Mesendoderm (in vitro differentiated cells): ENCODE results near the gene STOM.

Source experiments
- DNase-seq: peaks from one replicate; pipeline ENCODE4 v3.0.0; 2013
- H2AK5ac ChIP-seq: 2 replicates; pipeline ENCODE4 v1.6.1; 2013; ENCODE audit warnings: low read length, inconsistent platforms
- H2BK120ac ChIP-seq: 2 replicates; pipeline ENCODE4 v1.6.1; 2013; ENCODE audit warnings: low read depth, mild to moderate bottlenecking, low read length, moderate library complexity, mixed read lengths
- H2BK15ac ChIP-seq: replicated peaks from 2 replicates; pipeline ENCODE4 v1.6.1; 2013; ENCODE audit warnings: low read depth, mild to moderate bottlenecking, moderate library complexity
- H2BK5ac ChIP-seq: 2 replicates; pipeline ENCODE4 v1.6.1; 2013; ENCODE audit warnings: low read length, inconsistent platforms
- H3K18ac ChIP-seq: 2 replicates; pipeline ENCODE4 v1.6.1; 2013; ENCODE audit warnings: mild to moderate bottlenecking, low read length, mixed read lengths
- H3K23ac ChIP-seq: one replicate; pipeline ENCODE4 v1.6.1; 2013; ENCODE audit warnings: low read length
- H3K27ac ChIP-seq: 2 replicates; pipeline ENCODE4 v1.5.1; 2013; ENCODE audit warnings: low read depth, mild to moderate bottlenecking, inconsistent platforms, low read length, moderate library complexity
- H3K27me3 ChIP-seq: 2 replicates; pipeline ENCODE4 v1.6.1; 2013; ENCODE audit warnings: low read length, control low read depth, mild to moderate bottlenecking, inconsistent platforms; ENCODE audit not compliant: insufficient read depth, poor library complexity
- H3K36me3 ChIP-seq: 2 replicates; pipeline ENCODE4 v1.6.1; 2013; ENCODE audit warnings: low read length, inconsistent platforms; ENCODE audit not compliant: control insufficient read depth, insufficient read depth
- H3K4ac ChIP-seq: one replicate; pipeline ENCODE4 v1.6.1; 2013; ENCODE audit warnings: low read depth, mild to moderate bottlenecking, low read length, moderate library complexity
- H3K4me1 ChIP-seq: 2 replicates; pipeline ENCODE4 v1.6.1; 2013; ENCODE audit warnings: low read depth, low read length, inconsistent platforms; ENCODE audit not compliant: control insufficient read depth
- H3K4me2 ChIP-seq: 2 replicates; pipeline ENCODE4 v1.6.1; 2013; ENCODE audit warnings: low read length
- H3K4me3 ChIP-seq: 2 replicates; pipeline ENCODE4 v1.5.1; 2013; ENCODE audit warnings: mild to moderate bottlenecking, low read length
- H3K56ac ChIP-seq: one replicate; pipeline ENCODE4 v1.6.1; 2013; ENCODE audit warnings: low read length
- H3K79me1 ChIP-seq: 2 replicates; pipeline ENCODE4 v1.6.1; 2013; ENCODE audit warnings: low read length, inconsistent platforms
- H3K79me2 ChIP-seq: 2 replicates; pipeline ENCODE4 v1.6.1; 2013; ENCODE audit warnings: mild to moderate bottlenecking, low read length; ENCODE audit not compliant: control insufficient read depth, insufficient read depth
- H3K9ac ChIP-seq: 2 replicates; pipeline ENCODE4 v1.6.1; 2013; ENCODE audit warnings: low read length, inconsistent platforms
- H4K5ac ChIP-seq: one replicate; pipeline ENCODE4 v1.6.1; 2013; ENCODE audit warnings: low read length
- H4K8ac ChIP-seq: one replicate; pipeline ENCODE4 v1.6.1; 2013; ENCODE audit warnings: low read depth, mild to moderate bottlenecking, control low read depth, low read length, moderate library complexity
- WGBS: extraction: QIAGEN DNeasy Blood & Tissue Kit; methylation state at CpG from one replicate; pipeline ENCODE4 v1.1.7; 2013; ENCODE audit warnings: low lambda C conversion rate, missing lambda C conversion rate; ENCODE audit not compliant: insufficient coverage; ENCODE audit errors: extremely low coverage; 5-methylcytosine and 5-hydroxymethylcytosine counted together

The STOM gene

DNA sequence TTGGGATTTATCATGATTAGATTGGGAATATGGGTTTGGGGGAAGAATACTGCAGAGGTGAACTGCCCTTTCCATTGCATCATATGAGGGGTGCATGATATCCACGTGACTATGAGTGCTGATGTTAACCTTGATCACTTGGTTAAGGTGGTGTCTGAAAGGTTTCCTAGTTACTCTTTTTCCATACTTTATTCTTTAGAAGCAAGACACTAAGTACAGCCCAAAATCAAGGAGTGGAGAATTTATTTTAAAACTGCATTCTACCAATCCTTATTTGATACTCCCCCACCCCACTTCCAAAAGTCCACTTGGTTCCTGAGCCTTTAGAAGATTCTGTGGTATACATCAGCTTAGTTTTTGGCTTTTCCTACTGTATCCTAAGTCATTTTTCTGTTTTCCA is 20.3 kb upstream of the STOM start:
- no CpG with 5 or more reads among the region's 1 CpG for WGBS
- Histone ChIP-seq H2BK120ac (no peak overlapping the region), H3K79me2 (no peaks in the 10 kb centered on the region), H3K56ac (no peak overlapping the region), H3K4me2 (no peak overlapping the region), H3K79me1 (no peaks in the 10 kb centered on the region), H3K9ac (no peak overlapping the region), H3K4me3 (no peak overlapping the region), H3K27ac (no peak overlapping the region), H3K36me3 (no peaks in the 10 kb centered on the region), H3K18ac (no peak overlapping the region), H3K23ac (no peak overlapping the region), H3K27me3 (no peaks in the 10 kb centered on the region), H4K8ac (no peak overlapping the region), H4K5ac (no peak overlapping the region), H3K4me1 (peaks cover 4% of the 10 kb centered on the region), H2AK5ac (no peak overlapping the region), H2BK5ac (no peak overlapping the region), H3K4ac (no peak overlapping the region), H2BK15ac (no peak overlapping the region)
- no peak for DNase-seq

GRCh38 chr9:121388140-121388905 is 18.3 kb upstream of the STOM start:
- Histone ChIP-seq H3K36me3 (no peaks in the 10 kb centered on the region), H2AK5ac (no peak overlapping the region), H4K5ac (no peak overlapping the region), H3K9ac (no peak overlapping the region), H2BK15ac (no peak overlapping the region), H3K27me3 (no peaks in the 10 kb centered on the region), H3K18ac (no peak overlapping the region), H2BK120ac (no peak overlapping the region), H3K56ac (no peak overlapping the region), H3K79me1 (no peaks in the 10 kb centered on the region), H4K8ac (no peak overlapping the region), H3K27ac (no peak overlapping the region), H3K4me2 (no peak overlapping the region), H3K4me3 (no peak overlapping the region), H3K4ac (no peak overlapping the region), H3K4me1 (peaks cover 3% of the 10 kb centered on the region), H3K79me2 (no peaks in the 10 kb centered on the region), H2BK5ac (no peak overlapping the region), H3K23ac (no peak overlapping the region)
- no peak for DNase-seq
- WGBS, result no CpG with 5 or more reads among the region's 4 CpGs

DNA sequence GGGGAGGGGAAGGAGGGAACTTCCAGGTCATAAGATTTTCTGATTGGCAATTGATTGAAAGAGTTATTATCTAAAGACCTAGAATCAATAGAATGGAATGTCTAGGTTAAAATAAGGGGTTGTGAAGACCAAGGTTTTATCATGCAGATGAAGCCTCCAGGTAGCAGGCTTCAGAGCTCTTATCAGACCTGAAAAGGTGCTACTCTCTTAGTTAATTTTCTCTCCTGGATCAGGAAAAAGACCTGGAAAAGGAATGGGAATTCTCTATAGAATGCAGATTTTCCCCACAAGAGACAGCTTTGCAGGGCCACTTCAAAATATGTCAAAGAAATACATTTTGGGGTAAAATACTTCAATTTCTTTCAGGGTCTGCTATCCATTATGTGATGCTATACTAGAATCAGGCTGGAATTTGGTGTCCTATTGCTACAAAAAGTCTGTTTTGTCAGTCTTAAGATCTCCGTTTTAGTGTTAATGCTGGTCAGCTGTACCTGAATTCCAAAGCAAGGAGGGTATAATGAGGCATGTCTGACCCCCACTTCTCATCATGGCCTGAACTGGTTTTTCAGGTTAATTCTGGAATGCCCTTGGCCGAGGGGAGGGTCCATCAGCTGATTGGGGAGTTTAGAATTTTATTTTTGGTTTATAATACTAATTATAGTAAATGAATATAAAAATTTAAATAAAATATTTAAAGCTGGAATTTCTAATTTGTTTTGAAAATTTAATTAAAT is 16.6 kb upstream of the STOM start:
- Histone ChIP-seq H2AK5ac (no peak overlapping the region), H4K8ac (no peak overlapping the region), H3K4ac (no peak overlapping the region), H3K27ac (no peak overlapping the region), H3K23ac (no peak overlapping the region), H3K4me3 (no peak overlapping the region), H2BK5ac (no peak overlapping the region), H3K27me3 (no peaks in the 10 kb centered on the region), H2BK120ac (no peak overlapping the region), H3K9ac (no peak overlapping the region), H3K36me3 (no peaks in the 10 kb centered on the region), H3K4me2 (no peak overlapping the region), H3K18ac (peak overlapping the region; percentile 60), H3K4me1 (peaks cover 2% of the 10 kb centered on the region), H3K79me2 (no peaks in the 10 kb centered on the region), H4K5ac (no peak overlapping the region), H3K56ac (no peak overlapping the region), H3K79me1 (no peaks in the 10 kb centered on the region), H2BK15ac (no peak overlapping the region)
- no CpG with 5 or more reads among the region's 2 CpGs for WGBS
- DNase-seq, result peak; percentile 80

- Histone ChIP-seq H4K8ac (no peak overlapping the region), H3K79me1 (no peaks in the 10 kb centered on the region), H3K27ac (no peak overlapping the region), H3K79me2 (no peaks in the 10 kb centered on the region), H3K4ac (no peak overlapping the region), H2BK5ac (no peak overlapping the region), H3K18ac (no peak overlapping the region), H2AK5ac (no peak overlapping the region), H3K23ac (no peak overlapping the region), H3K4me3 (no peak overlapping the region), H3K56ac (no peak overlapping the region), H3K4me1 (peaks cover 2% of the 10 kb centered on the region), H3K27me3 (no peaks in the 10 kb centered on the region), H3K36me3 (no peaks in the 10 kb centered on the region), H3K9ac (no peak overlapping the region), H2BK120ac (no peak overlapping the region), H4K5ac (no peak overlapping the region), H2BK15ac (no peak overlapping the region), H3K4me2 (no peak overlapping the region)
- WGBS, result no CpG with 5 or more reads among the region's 6 CpGs
- no peak for DNase-seq
These were observed 13.7 kb upstream of the STOM start for GRCh38 chr9:121383715-121384114.

- no peak overlapping the region for H2BK15ac ChIP-seq
- H3K36me3 ChIP-seq, result no peaks in the 10 kb centered on the region
- no peak overlapping the region for H2BK120ac ChIP-seq
- H4K8ac ChIP-seq, result no peak overlapping the region
- no peak overlapping the region for H2AK5ac ChIP-seq
- H2BK5ac ChIP-seq, result no peak overlapping the region
- H3K4me1 ChIP-seq, result no peaks in the 10 kb centered on the region
- no peak for DNase-seq
- H3K4ac ChIP-seq, result no peak overlapping the region
- no peak overlapping the region for H3K56ac ChIP-seq
- no peak overlapping the region for H3K9ac ChIP-seq
- H3K23ac ChIP-seq, result no peak overlapping the region
- H3K27ac ChIP-seq, result no peak overlapping the region
- H3K79me2 ChIP-seq, result no peaks in the 10 kb centered on the region
- no peaks in the 10 kb centered on the region for H3K27me3 ChIP-seq
- no peaks in the 10 kb centered on the region for H3K79me1 ChIP-seq
- H3K4me3 ChIP-seq, result no peak overlapping the region
- no peak overlapping the region for H4K5ac ChIP-seq
- no peak overlapping the region for H3K4me2 ChIP-seq
- no peak overlapping the region for H3K18ac ChIP-seq
These were observed 10.8 kb upstream of the STOM start for GRCh38 chr9:121380846-121381245.
